ENCODE measurements around the gene ZNF677.

DNA sequence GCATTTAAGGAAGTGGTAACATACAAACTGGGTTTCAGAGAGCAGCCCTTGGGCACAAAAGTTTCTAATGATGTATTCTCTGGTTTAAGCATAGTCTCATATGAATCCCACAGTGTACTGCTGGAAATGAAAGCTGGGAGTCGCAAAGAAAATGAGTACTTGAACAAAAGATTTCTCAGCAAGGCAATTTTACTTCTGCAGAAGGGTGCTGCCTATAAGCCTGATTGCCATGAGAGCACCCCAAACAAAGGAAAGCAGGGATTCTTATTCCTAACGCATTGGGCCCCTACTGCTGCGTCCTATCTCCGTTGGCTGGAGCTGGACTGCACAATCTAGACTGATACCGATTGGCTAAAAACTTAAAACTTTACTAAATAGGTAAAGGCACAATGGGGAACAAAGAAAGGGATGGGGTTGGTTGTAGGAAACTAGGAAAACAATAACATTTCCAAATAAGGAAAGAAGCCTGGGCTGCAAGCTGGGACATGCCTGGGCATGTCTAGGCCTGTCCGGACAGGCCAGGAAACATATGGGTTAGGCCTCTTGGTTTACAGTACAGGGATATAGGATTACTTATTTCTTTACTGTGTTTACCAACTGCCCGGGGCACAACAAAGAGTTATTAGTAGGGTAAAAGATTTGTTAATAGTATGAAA is 40.2 kb upstream of the ZNF677 start:
- TF ChIP-seq, protein P1, sequence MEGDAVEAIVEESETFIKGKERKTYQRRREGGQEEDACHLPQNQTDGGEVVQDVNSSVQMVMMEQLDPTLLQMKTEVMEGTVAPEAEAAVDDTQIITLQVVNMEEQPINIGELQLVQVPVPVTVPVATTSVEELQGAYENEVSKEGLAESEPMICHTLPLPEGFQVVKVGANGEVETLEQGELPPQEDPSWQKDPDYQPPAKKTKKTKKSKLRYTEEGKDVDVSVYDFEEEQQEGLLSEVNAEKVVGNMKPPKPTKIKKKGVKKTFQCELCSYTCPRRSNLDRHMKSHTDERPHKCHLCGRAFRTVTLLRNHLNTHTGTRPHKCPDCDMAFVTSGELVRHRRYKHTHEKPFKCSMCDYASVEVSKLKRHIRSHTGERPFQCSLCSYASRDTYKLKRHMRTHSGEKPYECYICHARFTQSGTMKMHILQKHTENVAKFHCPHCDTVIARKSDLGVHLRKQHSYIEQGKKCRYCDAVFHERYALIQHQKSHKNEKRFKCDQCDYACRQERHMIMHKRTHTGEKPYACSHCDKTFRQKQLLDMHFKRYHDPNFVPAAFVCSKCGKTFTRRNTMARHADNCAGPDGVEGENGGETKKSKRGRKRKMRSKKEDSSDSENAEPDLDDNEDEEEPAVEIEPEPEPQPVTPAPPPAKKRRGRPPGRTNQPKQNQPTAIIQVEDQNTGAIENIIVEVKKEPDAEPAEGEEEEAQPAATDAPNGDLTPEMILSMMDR (IDR thresholded peaks at IDR 0.05), result no peak
- TF ChIP-seq POLR2A (IDR thresholded peaks at IDR 0.05), result no peak
